Measurements from ENCODE around the gene RYR1. TPM values are rescaled to one million over a fixed set of nuclear protein-coding genes. Genes with fewer than 3 reads are reported as not detected.

RYR1 gene
- total and polyA plus RNA-seq, 10 of the 15 experiments (the other 5 are each of a cell fraction or from before 2014, with no cell fraction given), result under 0.01 to 0.32 (median 0.07) TPM; not detected in 1

DNA sequence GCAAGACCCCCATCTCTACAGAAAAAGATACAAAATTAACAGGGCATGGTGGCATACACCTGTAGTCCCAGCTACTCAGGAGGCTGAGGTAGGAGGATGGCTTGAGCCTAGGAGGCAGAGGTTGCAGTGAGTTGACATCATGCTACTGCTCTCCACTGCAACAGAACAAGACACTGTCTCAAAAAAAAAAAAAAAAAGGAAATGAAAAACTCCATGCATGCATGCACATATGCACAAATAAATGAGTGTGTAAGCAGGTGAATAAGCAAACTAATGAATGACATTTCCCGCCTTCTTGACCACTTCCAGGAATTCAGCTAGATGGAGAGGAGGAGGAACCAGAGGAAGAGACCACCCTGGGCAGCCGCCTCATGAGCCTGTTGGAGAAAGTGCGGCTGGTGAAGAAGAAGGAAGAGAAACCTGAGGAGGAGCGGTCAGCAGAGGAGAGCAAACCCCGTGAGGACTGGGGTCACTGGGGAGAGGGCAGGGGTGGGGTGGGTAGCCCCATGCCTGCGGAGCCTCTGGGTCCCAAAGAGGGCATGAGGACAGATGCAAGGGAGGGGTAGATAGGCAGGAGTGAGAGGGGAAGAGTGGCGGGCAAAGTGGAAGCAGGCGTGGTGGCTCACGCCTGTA is 58.8 kb downstream of the RYR1 start (continued):
- TF ChIP-seq, protein P1, sequence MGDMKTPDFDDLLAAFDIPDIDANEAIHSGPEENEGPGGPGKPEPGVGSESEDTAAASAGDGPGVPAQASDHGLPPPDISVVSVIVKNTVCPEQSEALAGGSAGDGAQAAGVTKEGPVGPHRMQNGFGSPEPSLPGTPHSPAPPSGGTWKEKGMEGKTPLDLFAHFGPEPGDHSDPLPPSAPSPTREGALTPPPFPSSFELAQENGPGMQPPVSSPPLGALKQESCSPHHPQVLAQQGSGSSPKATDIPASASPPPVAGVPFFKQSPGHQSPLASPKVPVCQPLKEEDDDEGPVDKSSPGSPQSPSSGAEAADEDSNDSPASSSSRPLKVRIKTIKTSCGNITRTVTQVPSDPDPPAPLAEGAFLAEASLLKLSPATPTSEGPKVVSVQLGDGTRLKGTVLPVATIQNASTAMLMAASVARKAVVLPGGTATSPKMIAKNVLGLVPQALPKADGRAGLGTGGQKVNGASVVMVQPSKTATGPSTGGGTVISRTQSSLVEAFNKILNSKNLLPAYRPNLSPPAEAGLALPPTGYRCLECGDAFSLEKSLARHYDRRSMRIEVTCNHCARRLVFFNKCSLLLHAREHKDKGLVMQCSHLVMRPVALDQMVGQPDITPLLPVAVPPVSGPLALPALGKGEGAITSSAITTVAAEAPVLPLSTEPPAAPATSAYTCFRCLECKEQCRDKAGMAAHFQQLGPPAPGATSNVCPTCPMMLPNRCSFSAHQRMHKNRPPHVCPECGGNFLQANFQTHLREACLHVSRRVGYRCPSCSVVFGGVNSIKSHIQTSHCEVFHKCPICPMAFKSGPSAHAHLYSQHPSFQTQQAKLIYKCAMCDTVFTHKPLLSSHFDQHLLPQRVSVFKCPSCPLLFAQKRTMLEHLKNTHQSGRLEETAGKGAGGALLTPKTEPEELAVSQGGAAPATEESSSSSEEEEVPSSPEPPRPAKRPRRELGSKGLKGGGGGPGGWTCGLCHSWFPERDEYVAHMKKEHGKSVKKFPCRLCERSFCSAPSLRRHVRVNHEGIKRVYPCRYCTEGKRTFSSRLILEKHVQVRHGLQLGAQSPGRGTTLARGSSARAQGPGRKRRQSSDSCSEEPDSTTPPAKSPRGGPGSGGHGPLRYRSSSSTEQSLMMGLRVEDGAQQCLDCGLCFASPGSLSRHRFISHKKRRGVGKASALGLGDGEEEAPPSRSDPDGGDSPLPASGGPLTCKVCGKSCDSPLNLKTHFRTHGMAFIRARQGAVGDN (IDR thresholded peaks at IDR 0.05), result no peak
- no peak for TF ChIP-seq HCFC1 (IDR thresholded peaks at IDR 0.05; ENCODE audit: low read length)
- TF ChIP-seq, protein P2, sequence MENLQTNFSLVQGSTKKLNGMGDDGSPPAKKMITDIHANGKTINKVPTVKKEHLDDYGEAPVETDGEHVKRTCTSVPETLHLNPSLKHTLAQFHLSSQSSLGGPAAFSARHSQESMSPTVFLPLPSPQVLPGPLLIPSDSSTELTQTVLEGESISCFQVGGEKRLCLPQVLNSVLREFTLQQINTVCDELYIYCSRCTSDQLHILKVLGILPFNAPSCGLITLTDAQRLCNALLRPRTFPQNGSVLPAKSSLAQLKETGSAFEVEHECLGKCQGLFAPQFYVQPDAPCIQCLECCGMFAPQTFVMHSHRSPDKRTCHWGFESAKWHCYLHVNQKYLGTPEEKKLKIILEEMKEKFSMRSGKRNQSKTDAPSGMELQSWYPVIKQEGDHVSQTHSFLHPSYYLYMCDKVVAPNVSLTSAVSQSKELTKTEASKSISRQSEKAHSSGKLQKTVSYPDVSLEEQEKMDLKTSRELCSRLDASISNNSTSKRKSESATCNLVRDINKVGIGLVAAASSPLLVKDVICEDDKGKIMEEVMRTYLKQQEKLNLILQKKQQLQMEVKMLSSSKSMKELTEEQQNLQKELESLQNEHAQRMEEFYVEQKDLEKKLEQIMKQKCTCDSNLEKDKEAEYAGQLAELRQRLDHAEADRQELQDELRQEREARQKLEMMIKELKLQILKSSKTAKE (IDR thresholded peaks at IDR 0.05; ENCODE audit: low read depth, poor library complexity, severe bottlenecking), result no peak
- no peak for TF ChIP-seq CHD1 (IDR thresholded peaks at IDR 0.05; ENCODE audit: low read depth, low read length)
- no peak for TF ChIP-seq ZBED1 (IDR thresholded peaks at IDR 0.05; ENCODE audit: borderline replicate concordance)
- no peak for TF ChIP-seq BMI1 (IDR thresholded peaks at IDR 0.05; ENCODE audit: borderline replicate concordance)
- TF ChIP-seq, protein P3, sequence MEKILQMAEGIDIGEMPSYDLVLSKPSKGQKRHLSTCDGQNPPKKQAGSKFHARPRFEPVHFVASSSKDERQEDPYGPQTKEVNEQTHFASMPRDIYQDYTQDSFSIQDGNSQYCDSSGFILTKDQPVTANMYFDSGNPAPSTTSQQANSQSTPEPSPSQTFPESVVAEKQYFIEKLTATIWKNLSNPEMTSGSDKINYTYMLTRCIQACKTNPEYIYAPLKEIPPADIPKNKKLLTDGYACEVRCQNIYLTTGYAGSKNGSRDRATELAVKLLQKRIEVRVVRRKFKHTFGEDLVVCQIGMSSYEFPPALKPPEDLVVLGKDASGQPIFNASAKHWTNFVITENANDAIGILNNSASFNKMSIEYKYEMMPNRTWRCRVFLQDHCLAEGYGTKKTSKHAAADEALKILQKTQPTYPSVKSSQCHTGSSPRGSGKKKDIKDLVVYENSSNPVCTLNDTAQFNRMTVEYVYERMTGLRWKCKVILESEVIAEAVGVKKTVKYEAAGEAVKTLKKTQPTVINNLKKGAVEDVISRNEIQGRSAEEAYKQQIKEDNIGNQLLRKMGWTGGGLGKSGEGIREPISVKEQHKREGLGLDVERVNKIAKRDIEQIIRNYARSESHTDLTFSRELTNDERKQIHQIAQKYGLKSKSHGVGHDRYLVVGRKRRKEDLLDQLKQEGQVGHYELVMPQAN (conservative IDR thresholded peaks at IDR 0.05), result no peak
- TF ChIP-seq, protein P4, sequence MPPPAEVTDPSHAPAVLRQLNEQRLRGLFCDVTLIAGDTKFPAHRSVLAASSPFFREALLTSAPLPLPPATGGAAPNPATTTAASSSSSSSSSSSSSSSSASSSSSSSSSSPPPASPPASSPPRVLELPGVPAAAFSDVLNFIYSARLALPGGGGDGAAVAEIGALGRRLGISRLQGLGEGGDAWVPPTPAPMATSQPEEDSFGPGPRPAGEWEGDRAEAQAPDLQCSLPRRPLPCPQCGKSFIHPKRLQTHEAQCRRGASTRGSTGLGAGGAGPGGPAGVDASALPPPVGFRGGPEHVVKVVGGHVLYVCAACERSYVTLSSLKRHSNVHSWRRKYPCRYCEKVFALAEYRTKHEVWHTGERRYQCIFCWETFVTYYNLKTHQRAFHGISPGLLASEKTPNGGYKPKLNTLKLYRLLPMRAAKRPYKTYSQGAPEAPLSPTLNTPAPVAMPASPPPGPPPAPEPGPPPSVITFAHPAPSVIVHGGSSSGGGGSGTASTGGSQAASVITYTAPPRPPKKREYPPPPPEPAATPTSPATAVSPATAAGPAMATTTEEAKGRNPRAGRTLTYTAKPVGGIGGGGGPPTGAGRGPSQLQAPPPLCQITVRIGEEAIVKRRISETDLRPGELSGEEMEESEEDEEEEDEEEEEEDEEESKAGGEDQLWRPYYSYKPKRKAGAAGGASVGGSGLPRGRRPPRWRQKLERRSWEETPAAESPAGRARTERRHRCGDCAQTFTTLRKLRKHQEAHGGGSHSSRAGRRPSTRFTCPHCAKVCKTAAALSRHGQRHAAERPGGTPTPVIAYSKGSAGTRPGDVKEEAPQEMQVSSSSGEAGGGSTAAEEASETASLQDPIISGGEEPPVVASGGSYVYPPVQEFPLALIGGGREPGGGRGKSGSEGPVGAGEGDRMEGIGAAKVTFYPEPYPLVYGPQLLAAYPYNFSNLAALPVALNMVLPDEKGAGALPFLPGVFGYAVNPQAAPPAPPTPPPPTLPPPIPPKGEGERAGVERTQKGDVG (CRISPR knock-in tag; IDR thresholded peaks at IDR 0.05), result no peak
- no peak for TF ChIP-seq KDM1A (IDR thresholded peaks at IDR 0.05; ENCODE audit: borderline replicate concordance)
